PFSK-1 (cell line): ENCODE data around the gene TTC13.

ENCODE experiments used
- FOXP2 ChIP-seq: optimal IDR thresholded peaks from 2 replicates; pipeline ENCODE3; 2011; ENCODE audit warnings: borderline replicate concordance, control low read depth, inconsistent platforms; ENCODE audit not compliant: insufficient read depth; ENCODE audit errors: extremely low read length, extremely low read depth
- POLR2AphosphoS5 ChIP-seq: IDR thresholded peaks from 2 replicates; pipeline ENCODE4 v1.6.1; 2012; ENCODE audit warnings: low read depth, mild to moderate bottlenecking, control low read depth, low read length, moderate library complexity
- SIN3A ChIP-seq: IDR thresholded peaks from 2 replicates; pipeline ENCODE4 v1.6.1; 2012; ENCODE audit warnings: mild to moderate bottlenecking, low read length, moderate library complexity, borderline replicate concordance; ENCODE audit not compliant: insufficient read depth
- TAF1 ChIP-seq: IDR thresholded peaks from 2 replicates; pipeline ENCODE4 v1.6.1; 2012; ENCODE audit warnings: low read length, control low read depth, borderline replicate concordance; ENCODE audit not compliant: insufficient read depth
- TF ChIP-seq, protein P1 (sequence below), 2 experiments: IDR thresholded peaks; 2 replicates each; pipeline versions ENCODE4 v1.6.1 to v1.8.0; 2011 to 2012; ENCODE audit warnings: low read depth in 2 of 2, low read length in 2 of 2, control low read depth in 1 of 2, inconsistent platforms in 1 of 2, mild to moderate bottlenecking in 1 of 2, moderate library complexity in 1 of 2; ENCODE audit not compliant: insufficient read depth in 1 of 2

The TTC13 gene

DNA sequence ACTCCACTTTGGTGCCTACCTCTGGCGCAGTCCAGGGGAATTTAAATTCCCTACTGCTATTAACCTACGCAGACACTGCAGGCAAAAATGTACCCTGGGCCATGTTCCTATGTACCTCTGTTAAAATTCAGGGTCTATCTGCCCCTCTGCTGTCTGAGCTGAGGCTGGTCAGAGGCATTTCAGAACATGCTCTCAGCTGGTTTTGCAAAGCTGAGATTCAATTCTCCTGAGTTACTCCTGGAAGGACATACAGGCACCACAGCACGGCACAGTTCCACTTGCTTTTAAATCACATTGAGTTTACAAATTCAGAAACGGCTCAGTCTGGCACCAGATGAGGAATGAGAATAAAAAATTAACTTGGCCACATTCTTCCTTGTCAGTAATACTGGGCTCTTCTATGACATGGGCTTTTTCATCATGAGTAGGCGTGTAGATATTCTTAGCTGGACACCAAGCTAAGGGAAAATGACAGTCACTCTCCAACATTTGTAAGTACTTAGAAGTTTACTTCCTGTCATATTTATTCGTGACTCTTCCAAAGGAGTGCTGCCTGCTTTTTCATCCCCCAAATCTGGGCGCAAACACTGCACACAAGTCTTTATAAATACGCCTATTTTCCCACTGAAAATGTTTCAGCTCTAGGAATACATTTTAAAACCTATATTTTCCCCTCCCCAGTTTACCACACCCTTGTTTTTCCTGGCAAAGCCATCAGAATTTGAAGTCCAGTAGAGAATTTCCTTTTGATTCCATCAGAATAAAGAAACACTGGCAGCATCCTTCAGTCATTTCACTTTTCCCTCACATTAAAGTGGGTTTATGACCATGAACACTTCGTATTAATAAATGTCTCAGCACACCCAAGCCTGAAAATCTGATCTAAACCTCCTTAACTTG lies 112.2 kb downstream of the TTC13 start:
- no peak for TF ChIP-seq TAF1
- TF ChIP-seq POLR2AphosphoS5, result no peak
- no peak for TF ChIP-seq SIN3A
- TF ChIP-seq, protein P1, sequence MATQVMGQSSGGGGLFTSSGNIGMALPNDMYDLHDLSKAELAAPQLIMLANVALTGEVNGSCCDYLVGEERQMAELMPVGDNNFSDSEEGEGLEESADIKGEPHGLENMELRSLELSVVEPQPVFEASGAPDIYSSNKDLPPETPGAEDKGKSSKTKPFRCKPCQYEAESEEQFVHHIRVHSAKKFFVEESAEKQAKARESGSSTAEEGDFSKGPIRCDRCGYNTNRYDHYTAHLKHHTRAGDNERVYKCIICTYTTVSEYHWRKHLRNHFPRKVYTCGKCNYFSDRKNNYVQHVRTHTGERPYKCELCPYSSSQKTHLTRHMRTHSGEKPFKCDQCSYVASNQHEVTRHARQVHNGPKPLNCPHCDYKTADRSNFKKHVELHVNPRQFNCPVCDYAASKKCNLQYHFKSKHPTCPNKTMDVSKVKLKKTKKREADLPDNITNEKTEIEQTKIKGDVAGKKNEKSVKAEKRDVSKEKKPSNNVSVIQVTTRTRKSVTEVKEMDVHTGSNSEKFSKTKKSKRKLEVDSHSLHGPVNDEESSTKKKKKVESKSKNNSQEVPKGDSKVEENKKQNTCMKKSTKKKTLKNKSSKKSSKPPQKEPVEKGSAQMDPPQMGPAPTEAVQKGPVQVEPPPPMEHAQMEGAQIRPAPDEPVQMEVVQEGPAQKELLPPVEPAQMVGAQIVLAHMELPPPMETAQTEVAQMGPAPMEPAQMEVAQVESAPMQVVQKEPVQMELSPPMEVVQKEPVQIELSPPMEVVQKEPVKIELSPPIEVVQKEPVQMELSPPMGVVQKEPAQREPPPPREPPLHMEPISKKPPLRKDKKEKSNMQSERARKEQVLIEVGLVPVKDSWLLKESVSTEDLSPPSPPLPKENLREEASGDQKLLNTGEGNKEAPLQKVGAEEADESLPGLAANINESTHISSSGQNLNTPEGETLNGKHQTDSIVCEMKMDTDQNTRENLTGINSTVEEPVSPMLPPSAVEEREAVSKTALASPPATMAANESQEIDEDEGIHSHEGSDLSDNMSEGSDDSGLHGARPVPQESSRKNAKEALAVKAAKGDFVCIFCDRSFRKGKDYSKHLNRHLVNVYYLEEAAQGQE (IDR thresholded peaks at IDR 0.05; ENCODE audit: insufficient read depth in 1 of 2, low read depth in 2 of 2, low read length in 2 of 2), result no peak
- TF ChIP-seq FOXP2, result no peak

DNA sequence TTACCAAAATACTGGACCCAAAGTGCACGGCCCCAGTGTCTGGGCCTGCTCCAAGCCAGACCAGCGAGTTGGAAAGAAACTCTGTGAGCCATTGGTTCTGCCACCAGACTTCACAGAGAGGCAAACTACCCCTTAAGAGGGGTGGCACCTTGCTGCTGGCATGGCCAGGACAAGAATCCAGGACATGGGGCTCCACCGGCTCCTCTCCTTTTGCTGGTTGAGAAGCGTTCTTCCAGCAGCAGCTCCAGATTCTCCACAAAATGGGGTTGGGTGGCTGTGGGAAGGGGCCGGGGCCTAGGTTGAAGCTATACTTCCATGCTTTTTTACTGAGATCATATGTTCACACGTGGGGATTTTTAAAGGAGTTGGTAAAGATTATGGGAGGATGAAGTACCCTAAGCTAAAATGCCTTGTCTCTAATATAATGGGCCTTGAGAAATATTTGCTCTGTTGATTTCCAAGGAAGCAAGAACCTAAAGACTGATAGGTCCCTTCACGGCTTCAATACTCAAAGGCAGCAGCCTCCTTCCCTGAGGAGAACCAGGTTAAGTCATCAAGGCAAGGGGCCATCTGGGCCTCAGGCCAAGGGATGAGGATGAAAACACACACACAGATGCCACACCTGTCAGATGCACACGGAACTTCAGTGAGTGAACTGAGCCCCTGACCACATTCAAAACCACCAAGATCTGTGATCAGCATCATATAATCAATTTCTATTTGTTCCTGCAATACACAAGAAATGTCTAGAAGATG lies 113.4 kb downstream of the TTC13 start:
- no peak for TF ChIP-seq TAF1
- TF ChIP-seq POLR2AphosphoS5, result no peak
- TF ChIP-seq, protein P1 (IDR thresholded peaks at IDR 0.05; ENCODE audit: insufficient read depth in 1 of 2, low read depth in 2 of 2, low read length in 2 of 2), result no peak
- TF ChIP-seq SIN3A, result no peak
- no peak for TF ChIP-seq FOXP2

DNA sequence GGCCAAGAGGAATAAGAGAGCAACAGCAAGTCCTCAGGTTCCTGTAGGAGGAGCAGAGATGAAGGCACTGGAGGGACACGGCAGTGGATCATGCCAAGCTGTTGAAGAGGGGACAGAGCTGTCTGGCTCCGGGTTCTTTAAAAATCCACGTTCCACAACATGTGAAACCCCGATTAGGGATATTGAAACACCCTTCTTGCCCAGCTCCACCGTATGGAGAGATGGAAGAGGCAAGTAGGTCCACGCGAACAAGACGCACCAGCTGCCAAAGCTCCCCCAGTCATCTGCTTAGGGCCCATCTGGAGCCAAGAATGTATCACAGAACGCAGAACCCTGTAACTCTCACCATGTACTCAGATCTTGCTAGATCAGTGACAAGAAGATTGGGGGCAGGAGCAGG lies 114.2 kb downstream of the TTC13 start:
- TF ChIP-seq TAF1 (no peak), SIN3A (no peak)
- TF ChIP-seq, protein P1 (IDR thresholded peaks at IDR 0.05; ENCODE audit: insufficient read depth in 1 of 2, low read depth in 2 of 2, low read length in 2 of 2), result no peak

DNA sequence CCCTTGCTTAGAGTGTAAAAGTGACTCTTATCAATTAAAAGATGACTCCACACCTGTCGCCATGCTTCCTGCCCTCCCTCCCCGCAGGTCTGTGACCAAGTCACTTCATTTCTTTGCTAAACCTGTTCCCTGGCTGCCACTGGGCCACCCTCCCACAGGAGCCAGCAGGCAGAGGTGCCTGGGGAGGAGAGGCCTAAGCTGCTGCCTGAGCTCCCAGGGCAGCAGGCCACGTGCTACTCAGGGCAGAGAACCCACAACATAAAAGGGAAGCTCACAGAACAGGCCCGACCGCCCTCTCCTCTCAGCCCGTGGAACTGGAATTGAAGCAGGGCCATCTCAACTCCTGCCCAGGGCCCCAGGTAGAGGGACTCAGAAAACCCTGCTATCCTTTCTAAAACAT lies 115.2 kb downstream of the TTC13 start:
- TF ChIP-seq POLR2AphosphoS5 (no peak), FOXP2 (no peak), SIN3A (no peak)
- TF ChIP-seq, protein P1 (IDR thresholded peaks at IDR 0.05; ENCODE audit: insufficient read depth in 1 of 2, low read depth in 2 of 2, low read length in 2 of 2), result no peak
